Measurements from ENCODE around the gene PTX4. TPM values are rescaled to one million over a fixed set of nuclear protein-coding genes. Genes with fewer than 3 reads are reported as not detected.

Gene PTX4
- total RNA-seq, 1 experiment from 2014 or later = not detected

- Mint-ChIP-seq H3K4me1 (no peaks in the 10 kb centered on the region), H3K36me3 (ENCODE audit: insufficient read depth in 1 of 3, low read depth in 3 of 3) (peaks cover 15 to 36% (median 30%) of the 10 kb centered on the region in 3 experiments; a peak in 6 of 7 replicates), H3K4me3 (no peak overlapping the region), H3K9me3 (no peaks in the 10 kb centered on the region), H3K27me3 (ENCODE audit: low read depth) (no peaks in the 10 kb centered on the region), H3K27ac (no peak overlapping the region)
- no peak overlapping the region for H3K4me2 ChIP-seq (ENCODE audit: insufficient read depth, insufficient read length, low read length)
- no peak overlapping the region for H3T11ph ChIP-seq (ENCODE audit: low read length)
- no peak overlapping the region for H3K4ac ChIP-seq (ENCODE audit: low read depth, low read length)
- no peaks in the 10 kb centered on the region for H3K27me3 ChIP-seq (ENCODE audit: insufficient read depth, low read length)
- H3K79me2 ChIP-seq (ENCODE audit: insufficient read depth, low read length) = no peaks in the 10 kb centered on the region
- no peak overlapping the region for H4K5ac ChIP-seq (ENCODE audit: insufficient read length, low read depth, low read length)
- no peak overlapping the region for H2AFZ ChIP-seq (ENCODE audit: low read length)
- H4K20me1 ChIP-seq (ENCODE audit: control insufficient read depth, insufficient read depth, insufficient read length) = no peaks in the 10 kb centered on the region
- no peaks in the 10 kb centered on the region for H3K4me1 ChIP-seq (ENCODE audit: insufficient read depth, low read length)
- no CpG with 5 or more reads among the region's 37 CpGs for WGBS (ENCODE audit: extremely low coverage, insufficient read length, low lambda C conversion rate)
- no peak for DNase-seq
- H2BK5ac ChIP-seq (ENCODE audit: insufficient read length, low read length) = no peak overlapping the region
- no peak overlapping the region for H3K14ac ChIP-seq (ENCODE audit: insufficient read depth, low read length)
- H3K18ac ChIP-seq (ENCODE audit: insufficient read length, low read depth, low read length) = no peak overlapping the region
- H3K79me1 ChIP-seq (ENCODE audit: insufficient read depth, low read depth, low read length, poor library complexity, severe bottlenecking) = no peaks in the 10 kb centered on the region
- H4K8ac ChIP-seq (replicated peaks; ENCODE audit: insufficient read length, low read depth, low read length) = no peak overlapping the region
- H3K9me3 ChIP-seq (ENCODE audit: control insufficient read depth, low read depth, low read length) = no peaks in the 10 kb centered on the region
- no peak overlapping the region for H3K23ac ChIP-seq (ENCODE audit: insufficient read length, low read depth, low read length)
- H3K27ac ChIP-seq (ENCODE audit: insufficient read length, low read depth, low read length) = no peak overlapping the region
- no peaks in the 10 kb centered on the region for H3K23me2 ChIP-seq (ENCODE audit: insufficient read length, low read depth, low read length, poor library complexity, severe bottlenecking)
- no peak overlapping the region for H2AK5ac ChIP-seq (ENCODE audit: insufficient read length, low read length)
- no peak overlapping the region for H2BK20ac ChIP-seq (ENCODE audit: low read depth, low read length, poor library complexity, severe bottlenecking)
- TF ChIP-seq CTCF (conservative IDR thresholded peaks at IDR 0.05) = no peak
- no peak overlapping the region for H2BK120ac ChIP-seq (ENCODE audit: low read depth, low read length, poor library complexity, severe bottlenecking)
- no peak overlapping the region for H3K9ac ChIP-seq (ENCODE audit: extremely low read depth, insufficient read length, low read length)
- H3K56ac ChIP-seq (ENCODE audit: insufficient read length, low read depth, low read length) = no peak overlapping the region
- H4K91ac ChIP-seq (ENCODE audit: insufficient read length, low read depth, low read length) = no peak overlapping the region
- no peak overlapping the region for H2BK12ac ChIP-seq (ENCODE audit: insufficient read length, low read depth, low read length)
- H2BK15ac ChIP-seq (ENCODE audit: low read depth, low read length) = no peak overlapping the region
Observed at GRCh38 chr16:1505073-1505844, 16.5 kb upstream of the PTX4 start.

Measured in H9 (cell line).